NCI-H1105 (cell line): ENCODE measurements around the gene SLC13A3.

Experiments used
- DNase-seq: peaks from one replicate; lab custom pipeline; 2025; lab: John Stamatoyannopoulos, UW

SLC13A3 gene

GRCh38 chr20:46652699-46653098 lies 1.4 kb upstream of the SLC13A3 start:
- DNase-seq, result no peak

DNA sequence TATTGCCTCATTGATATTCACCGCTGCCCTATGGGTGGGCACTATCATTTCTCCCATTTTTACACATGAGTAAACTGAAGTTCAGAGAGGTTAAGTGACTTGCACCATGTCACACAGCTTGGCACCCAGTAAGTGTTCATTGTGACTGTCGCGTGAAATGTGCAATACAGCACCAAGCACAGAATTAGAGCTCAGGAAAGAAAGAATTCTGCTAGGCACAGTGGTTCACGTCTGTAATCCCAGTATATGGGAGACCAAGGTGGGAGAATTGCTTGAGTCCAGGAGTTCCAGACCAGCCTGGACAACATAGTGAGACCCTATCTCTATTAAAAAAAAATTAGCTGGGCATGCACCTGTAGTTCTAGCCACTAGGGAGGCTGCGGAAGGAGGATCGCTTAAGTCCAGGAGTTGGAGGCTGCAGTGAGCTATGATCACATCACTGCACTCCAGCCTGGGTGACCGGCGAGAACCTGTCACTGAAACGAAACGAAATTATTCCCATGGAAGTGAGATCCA lies 626 bp downstream of the SLC13A3 start:
- no peak for DNase-seq

DNA sequence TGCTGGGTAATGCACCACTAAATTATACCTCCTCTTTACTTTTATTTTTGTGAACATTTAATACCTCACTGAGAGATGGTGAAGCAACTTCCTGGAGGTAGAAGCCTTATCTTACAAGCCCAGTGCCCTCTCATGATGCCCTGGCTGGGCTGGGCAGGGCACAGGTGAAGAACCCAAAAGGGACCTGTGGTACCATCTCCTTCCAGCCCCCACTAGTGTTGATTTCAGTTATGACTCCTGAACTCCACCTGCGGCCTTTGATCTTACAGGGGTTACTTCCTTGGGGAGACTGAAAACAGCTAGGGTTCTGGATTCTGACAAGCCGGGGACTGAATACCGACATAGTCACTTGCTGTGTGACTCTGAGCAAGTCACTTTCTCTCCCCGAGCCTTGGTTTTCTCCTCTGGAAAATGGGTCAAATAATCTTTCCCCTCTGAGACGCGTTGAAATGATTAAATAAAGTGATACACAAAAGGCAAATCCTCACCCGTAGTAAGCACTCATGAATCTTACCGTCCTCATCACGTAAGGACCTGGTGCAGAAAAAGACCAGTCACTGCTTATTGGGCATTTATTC lies 1.2 kb downstream of the SLC13A3 start:
- no peak for DNase-seq

GRCh38 chr20:46649650-46649949 lies 1.7 kb downstream of the SLC13A3 start:
- DNase-seq, result no peak

- no peak for DNase-seq
These were observed 2.2 kb downstream of the SLC13A3 start for GRCh38 chr20:46648903-46649649.

DNA sequence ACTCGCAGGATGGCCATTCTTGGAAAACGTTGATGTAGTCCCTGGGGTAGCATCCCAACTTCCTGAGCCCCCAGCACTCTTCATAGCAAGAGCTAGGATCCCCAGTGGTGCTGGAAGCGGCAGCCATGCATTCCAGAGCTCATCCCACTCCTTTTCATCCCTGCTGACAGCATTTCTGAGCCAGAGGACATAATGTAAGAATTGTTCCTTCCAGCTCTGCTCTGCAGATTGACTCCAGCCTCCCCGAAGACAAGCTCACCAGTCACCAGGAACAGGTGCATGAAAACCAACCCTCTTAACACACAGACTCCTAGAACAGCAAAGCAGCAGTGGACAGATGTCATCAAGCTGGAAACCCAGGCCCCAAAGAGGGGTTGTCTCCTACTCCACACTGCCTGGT lies 3.8 kb downstream of the SLC13A3 start:
- no peak for DNase-seq

GRCh38 chr20:46646659-46647380 lies 4.4 kb downstream of the SLC13A3 start:
- no peak for DNase-seq

DNA sequence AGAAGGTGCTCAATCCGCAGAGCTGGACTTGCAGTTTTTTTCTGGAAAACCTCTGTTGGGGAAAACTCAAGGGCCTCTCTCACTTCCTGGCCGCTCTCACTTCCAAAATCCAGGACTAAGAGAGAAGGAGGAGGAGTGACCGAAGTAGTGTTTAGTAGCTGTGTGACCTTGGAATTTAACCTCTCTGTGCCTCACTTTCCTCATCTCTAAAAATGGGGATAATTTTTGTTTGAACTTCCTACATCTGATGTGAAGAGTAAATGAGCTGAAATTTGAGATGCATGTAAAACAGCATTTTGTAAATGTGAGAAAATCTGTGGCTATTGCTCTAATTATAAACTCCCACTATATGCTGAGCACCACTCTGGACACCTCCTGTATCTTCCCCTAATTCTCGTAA lies 5.1 kb downstream of the SLC13A3 start:
- DNase-seq, result no peak

DNA sequence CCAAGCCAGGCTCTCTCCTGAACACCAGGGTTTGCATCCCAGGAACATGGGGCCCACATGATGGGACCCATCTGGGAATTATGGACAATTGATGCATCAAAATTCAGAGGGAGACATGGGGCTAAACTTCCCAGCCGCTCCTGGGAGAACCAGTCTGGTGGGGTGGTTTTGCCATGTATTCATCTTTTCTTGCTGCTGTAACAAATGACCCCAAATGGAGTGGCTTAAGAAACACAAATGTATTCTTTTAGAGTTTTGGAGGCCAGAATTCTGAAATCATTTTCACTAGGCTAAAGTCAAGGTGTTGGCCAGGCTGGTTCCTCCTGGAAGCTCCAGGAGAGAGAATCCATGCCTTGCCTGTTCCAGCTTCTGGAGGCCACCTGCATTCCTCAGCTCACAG lies 6.5 kb downstream of the SLC13A3 start:
- DNase-seq, result no peak

- DNase-seq, result no peak
These were observed 7.1 kb downstream of the SLC13A3 start for GRCh38 chr20:46644160-46644559.

DNA sequence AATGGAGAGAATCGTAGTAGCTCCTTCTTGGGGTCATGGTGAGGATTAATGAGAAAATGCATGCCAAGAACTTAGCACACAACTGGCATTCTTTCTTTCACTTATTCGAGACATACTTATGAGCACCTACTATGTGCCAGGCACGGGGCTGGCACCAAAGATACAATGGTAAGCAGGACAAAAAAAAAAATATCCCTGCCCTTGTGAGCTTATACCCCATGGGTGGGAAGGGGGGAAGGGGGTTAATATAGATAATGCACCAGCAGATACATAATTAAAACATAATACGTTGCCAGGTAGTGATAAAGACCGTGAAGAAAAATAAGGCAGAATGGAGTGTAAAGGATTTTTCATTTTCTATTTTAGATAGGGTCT lies 8.3 kb downstream of the SLC13A3 start:
- DNase-seq, result no peak

- no peak for DNase-seq
These were observed 8.8 kb downstream of the SLC13A3 start for GRCh38 chr20:46642265-46642968.

GRCh38 chr20:46641424-46641823 lies 9.8 kb downstream of the SLC13A3 start:
- no peak for DNase-seq

- no peak for DNase-seq
These were observed 10.5 kb downstream of the SLC13A3 start for GRCh38 chr20:46640536-46641311.

DNA sequence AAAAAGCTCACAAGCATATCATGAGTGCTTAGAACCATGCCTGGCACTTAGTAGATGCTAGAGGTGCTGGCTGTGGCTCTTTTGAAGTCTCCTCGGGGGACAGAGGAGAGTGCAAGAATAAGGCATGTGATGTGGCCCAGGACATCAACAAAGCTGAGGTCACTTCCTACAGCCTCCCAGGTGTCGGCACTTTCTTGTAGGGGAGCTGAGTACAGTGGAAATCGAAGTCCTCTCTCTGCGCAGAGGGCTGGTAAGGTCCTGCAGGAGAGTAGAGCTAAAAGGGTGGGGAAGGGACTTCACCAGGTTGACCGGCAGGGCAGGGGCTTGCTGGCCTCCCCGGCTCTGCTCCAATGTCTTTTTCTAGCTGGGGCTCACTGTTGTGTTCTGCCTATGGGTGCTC lies 11.2 kb downstream of the SLC13A3 start:
- no peak for DNase-seq

DNA sequence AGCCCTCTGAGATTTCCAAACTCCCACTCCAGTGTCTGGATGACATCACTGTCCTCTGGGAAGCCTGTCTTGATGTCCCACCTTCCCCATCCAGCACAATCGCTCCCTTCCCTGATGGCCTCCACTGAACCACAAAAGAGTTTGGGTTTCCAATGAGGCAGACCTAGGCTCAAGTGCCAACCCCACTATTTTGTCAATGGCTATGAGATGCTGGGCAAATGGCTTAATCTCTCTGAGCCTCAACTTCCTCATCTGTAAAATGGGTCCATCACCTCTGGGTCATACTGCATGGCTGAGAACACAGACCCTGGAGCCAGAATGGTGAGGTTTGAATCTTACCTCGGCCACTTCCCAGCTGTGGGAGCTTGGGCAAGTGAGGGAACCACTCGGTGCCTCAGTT lies 11.7 kb downstream of the SLC13A3 start:
- DNase-seq, result no peak

GRCh38 chr20:46638898-46639274 lies 12.4 kb downstream of the SLC13A3 start:
- DNase-seq, result no peak

- DNase-seq, result no peak
These were observed 12.9 kb downstream of the SLC13A3 start for GRCh38 chr20:46638134-46638897.

GRCh38 chr20:46637427-46638133 lies 13.7 kb downstream of the SLC13A3 start:
- DNase-seq, result no peak

DNA sequence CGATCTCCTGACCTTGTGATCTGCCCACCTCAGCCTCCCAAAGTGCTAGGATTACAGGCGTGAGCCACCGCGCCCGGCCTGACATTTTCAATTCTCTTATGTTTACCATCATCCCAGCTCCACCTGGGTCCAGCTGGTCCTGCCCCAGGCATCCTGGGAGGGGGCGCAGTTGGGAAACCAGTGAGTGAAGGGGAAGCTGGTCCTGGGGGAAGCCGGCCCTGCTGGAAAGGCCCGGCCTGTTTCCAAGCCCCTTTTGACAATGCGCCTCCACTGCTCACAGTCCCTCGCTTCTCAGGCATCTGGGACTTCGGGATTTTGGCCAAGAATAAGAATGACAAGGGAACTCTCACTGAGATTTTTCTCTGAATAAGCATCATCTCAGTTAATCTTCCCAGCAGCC lies 14.2 kb downstream of the SLC13A3 start:
- no peak for DNase-seq

DNA sequence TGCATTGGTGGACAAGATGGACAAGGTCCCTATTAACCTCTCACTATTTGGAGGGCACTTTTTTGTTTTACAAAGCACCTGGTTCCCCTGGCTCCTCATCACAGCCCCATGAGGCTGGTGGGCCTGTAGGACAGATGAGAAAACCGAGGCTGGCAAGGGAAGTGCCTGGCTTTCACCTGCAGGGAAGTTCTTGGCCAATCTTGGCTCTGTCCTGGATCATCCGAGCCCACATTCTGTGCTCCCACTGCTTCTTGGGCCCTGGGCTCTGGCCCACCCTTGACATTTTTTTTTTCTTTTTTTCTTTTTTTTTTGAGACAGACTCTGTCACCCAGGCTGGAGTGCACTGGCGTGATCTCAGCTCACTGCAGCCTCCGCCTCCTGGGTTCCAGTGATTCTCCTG lies 14.7 kb downstream of the SLC13A3 start:
- DNase-seq, result no peak
